NCI-H187 (cell line): ENCODE measurements around the gene IQSEC3.
"Not testable (repeated sequence)": the region's sequence is repeated elsewhere in the genome, so short reads cannot be mapped to it uniquely, and the experiment has no call there.

Experiments used
- DNase-seq, 2 experiments: peaks; one replicate each; lab custom pipeline; 2025; lab: John Stamatoyannopoulos, UW

IQSEC3 gene

GRCh38 chr12:177980-178828 is 111.6 kb downstream of the IQSEC3 start:
- DNase-seq: no peak

GRCh38 chr12:178829-179109 is 112.2 kb downstream of the IQSEC3 start:
- no peak for DNase-seq

- DNase-seq: peak in 1 of 2 experiments; percentile 16
Observed at GRCh38 chr12:179131-179884, 112.7 kb downstream of the IQSEC3 start.

GRCh38 chr12:179885-180284 is 113.3 kb downstream of the IQSEC3 start:
- DNase-seq: no peak

- no peak for DNase-seq
Observed at GRCh38 chr12:180445-180844, 113.9 kb downstream of the IQSEC3 start.

- DNase-seq: no peak
Observed at GRCh38 chr12:181921-182320, 115.4 kb downstream of the IQSEC3 start.

GRCh38 chr12:182381-182892 is 115.9 kb downstream of the IQSEC3 start:
- DNase-seq: no peak

- no peak for DNase-seq
Observed at GRCh38 chr12:184811-185575, 118.4 kb downstream of the IQSEC3 start.

GRCh38 chr12:185576-185955 is 119.0 kb downstream of the IQSEC3 start:
- DNase-seq: no peak

- DNase-seq: no peak
Observed at GRCh38 chr12:186006-186625, 119.5 kb downstream of the IQSEC3 start.

GRCh38 chr12:187986-188909 is 121.7 kb downstream of the IQSEC3 start:
- DNase-seq: not testable (repeated sequence)

- DNase-seq: peak; percentile 16 to 56
Observed at GRCh38 chr12:188910-189621, 122.5 kb downstream of the IQSEC3 start.

- DNase-seq: no peak
Observed at GRCh38 chr12:189622-189962, 123.0 kb downstream of the IQSEC3 start.

GRCh38 chr12:190881-191280 is 124.3 kb downstream of the IQSEC3 start:
- no peak for DNase-seq

GRCh38 chr12:191541-191940 is 125.0 kb downstream of the IQSEC3 start:
- DNase-seq: no peak

GRCh38 chr12:193261-193660 is 126.7 kb downstream of the IQSEC3 start:
- DNase-seq: no peak

- DNase-seq: no peak
Observed at GRCh38 chr12:194276-194675, 127.7 kb downstream of the IQSEC3 start.

- DNase-seq: no peak
Observed at GRCh38 chr12:195156-195555, 128.6 kb downstream of the IQSEC3 start.

- no peak for DNase-seq
Observed at GRCh38 chr12:195951-196350, 129.4 kb downstream of the IQSEC3 start.

GRCh38 chr12:196436-196835 is 129.9 kb downstream of the IQSEC3 start:
- DNase-seq: no peak
